Prostate gland (tissue), 2 donors: ENCODE data around the gene SPEM3.

ENCODE experiments used
- CTCF ChIP-seq, 4 experiments: fragments of 200-600 bp in 2 of 4; fragments of 450-650 bp in 2 of 4; sonication (generic) in 2 of 4; IDR thresholded peaks; 1 replicate in 3 of 4; 2 replicates in 1 of 4; pipeline ENCODE4 v1.5.1; 2016 to 2019; ENCODE audit warnings: antibody characterized with exemption in 4 of 4, mild to moderate bottlenecking in 2 of 4, moderate library complexity in 2 of 4
- POLR2A ChIP-seq: fragments of 450-650 bp; IDR thresholded peaks from one replicate; pipeline ENCODE4 v1.6.1; 2016; ENCODE audit warnings: antibody characterized with exemption, mild to moderate bottlenecking
- POLR2AphosphoS5 ChIP-seq: sonication (generic); formaldehyde crosslinking; IDR thresholded peaks from one replicate; pipeline ENCODE4 v1.6.1; 2017; ENCODE audit warnings: antibody characterized with exemption

GRCh38 chr17:7480089-7480384, 51.4 kb downstream of the SPEM3 start:
- TF ChIP-seq CTCF (IDR thresholded peaks at IDR 0.05): no peak
- no peak for TF ChIP-seq POLR2A
- no peak for TF ChIP-seq POLR2AphosphoS5
